Stimulated activated CD8-positive, alpha-beta memory T cell treated with anti-CD3 and anti-CD28 coated beads, Interleukin-15, amount 100 ng/mL, for 24 hours (primary cell): ENCODE data around the gene OR2V1.
A peak's percentile ranks its signal among the peaks of the same experiment; 100 is the strongest.
"Not testable (repeated sequence)": the region's sequence is repeated elsewhere in the genome, so short reads cannot be mapped to it uniquely, and the experiment has no call there.

Experiments
- DNase-seq: peaks from one replicate; pipeline ENCODE4 v3.0.0-alpha.2; 2020; ENCODE audit warnings: low read depth

The OR2V1 gene

DNA sequence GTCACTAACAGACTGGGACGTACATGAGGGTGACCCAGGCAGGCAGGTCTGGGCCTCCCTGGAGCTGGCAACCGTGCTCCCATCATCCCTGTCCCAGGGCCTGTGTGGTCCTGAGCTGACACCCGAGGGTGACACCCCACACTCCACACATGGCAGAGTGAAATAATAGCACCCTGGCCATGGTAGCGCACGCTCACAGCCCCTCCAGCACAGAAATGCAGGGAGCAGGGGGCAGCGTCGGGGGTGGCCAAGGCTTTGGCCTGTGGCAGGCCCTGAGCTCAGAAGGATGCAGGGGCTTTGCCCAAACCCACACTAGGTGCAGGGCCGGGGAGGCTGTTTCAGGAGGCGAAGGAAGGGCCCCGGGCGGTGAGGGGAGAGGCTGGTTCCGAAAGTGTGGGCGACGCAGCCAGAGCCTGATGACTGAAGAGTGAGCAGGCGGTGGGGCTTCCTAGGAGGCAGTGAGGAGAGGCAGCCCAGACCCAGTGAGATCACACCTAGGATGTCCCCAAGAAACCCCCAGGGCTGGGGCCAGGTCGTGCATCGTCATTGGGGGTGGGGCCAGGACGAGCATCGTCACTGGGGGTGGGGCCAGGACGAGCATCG, 29.3 kb upstream of the OR2V1 start:
- DNase-seq, result peak; percentile 49

DNA sequence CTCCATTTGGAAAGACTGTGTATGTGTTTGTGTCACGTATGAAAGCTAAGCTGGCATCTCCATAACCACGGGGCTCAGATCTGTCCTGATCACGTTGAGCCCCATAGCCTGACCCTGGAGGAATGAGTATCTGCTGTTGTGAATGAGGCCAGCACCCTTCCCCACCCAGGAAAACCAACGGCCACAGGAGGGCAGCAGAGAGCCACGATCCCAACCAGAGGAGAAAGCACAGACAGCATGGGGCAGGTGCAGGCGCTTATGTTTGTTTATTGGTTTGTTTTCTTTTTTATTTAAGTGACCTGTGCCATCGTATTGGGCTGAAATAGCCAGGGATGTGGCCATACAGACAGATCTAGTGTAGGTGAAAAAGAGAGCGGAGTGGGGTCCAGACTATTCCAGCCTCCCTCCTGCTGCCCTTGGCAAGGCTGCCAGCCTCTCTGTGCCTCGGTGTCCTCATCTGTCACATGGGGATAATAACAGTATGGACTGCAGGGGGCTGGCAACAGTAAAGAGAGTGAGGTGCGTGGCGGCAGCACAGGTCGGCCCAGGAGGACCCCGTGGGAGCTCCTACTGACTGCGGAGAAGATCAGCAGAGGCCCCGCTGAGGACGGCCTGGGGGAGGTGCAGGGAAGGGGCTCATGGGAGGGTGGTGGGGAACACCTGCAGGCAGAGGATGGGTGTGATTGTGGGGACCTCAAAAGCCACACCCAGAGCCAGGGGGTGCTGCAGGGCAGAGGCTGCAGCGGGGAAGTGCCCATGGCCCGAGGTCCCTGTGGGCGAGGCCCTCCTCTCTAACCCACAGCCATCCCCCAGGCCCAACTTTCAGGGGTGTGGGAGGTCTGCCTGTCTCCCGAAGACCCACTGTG, 28.6 kb upstream of the OR2V1 start:
- peak; percentile 91 for DNase-seq

DNA sequence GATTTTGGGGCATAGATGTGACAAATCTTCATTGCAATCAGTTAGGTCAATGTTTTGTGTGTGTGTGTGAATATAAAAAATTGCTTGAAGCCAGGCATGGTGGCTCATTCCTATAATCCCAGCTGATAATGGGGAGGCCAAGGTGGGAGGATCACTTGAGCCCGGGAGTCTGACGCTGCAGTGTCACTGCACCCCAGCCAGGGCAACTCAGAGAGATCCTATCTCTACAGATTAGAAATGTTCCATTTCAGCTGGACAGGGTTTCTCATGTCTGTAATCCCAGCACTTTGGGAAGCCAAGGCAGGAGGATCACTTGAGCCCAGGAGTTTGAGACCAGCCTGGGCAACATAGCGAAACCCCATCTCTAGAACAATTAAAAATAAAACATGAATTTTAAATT, 27.9 kb upstream of the OR2V1 start:
- DNase-seq, result no peak

DNA sequence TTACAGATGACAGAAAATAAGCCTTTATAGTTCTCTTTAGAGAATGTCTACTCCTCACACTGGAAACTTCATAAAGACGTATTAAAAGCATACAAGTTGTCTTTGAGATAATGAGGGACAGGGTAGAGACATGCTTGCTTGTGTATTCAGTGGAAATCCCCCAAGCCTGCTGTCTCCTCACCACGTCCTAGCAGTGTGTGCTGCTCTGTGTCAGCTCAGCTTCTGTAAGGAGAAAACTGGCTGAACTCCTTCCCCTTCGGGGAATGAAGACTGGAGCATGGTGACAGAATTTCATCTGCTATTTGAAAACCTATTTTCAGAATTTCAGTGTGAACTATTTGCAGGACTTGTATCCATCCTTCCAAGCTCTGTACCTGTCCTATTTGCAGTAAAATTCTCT, 25.8 kb upstream of the OR2V1 start:
- DNase-seq, result no peak

DNA sequence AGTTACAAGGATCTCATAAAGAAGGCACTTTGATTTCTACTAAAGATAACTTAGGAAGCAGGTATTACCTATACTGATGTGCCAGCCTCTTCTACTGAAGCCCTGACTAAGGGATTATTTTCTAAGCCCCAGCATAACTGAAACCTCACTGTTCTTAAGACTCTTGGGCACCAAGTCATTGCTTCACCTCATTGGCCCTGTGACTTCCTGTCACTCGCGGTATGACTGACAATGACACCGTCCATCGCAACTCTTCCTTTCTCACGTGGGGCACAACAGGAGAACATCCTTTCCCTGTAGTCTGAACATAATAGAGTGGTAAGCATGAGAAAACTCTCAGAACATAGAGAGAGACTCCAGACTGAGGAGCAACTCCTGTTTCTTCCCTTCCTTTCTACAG, 22.8 kb upstream of the OR2V1 start:
- DNase-seq, result no peak

DNA sequence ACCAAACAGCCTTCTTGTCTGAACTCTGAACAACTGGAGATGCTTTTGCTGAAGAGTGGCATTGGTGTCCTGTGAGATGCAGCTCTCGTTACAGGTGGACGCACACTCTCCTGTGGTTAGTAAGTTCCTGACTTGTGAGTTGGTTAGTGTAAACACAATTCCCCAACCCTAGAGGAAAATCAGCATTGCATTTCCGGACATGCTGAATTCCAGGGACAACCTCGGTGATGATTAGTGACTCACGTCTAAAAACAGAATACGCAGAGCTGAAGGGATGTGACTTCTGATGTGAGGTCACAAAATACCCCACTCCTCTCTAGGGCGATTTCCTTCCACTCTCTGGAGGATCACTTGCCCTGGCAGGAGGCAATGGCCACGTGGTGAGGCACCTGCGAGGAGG, 21.4 kb upstream of the OR2V1 start:
- DNase-seq, result no peak

DNA sequence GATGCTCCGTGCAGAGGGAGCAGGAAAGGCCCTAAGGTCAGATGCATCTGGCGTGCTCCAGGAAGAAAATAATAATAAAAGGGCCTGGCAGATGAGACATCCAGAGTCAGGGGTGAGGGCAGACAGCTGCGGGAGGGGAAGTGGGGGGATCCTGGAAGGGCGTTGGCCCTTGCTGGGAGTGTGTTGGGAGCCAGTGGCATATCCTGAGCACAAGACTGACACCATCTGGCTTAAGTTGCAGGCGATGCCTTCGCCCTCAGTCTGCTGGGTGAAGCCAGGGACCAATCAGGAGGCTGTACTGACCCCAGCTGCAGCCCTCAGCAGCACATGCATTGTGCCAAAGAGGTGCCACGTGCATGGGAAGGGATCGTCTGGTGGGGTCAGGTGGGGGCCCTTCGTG, 20.2 kb upstream of the OR2V1 start:
- DNase-seq, result no peak

DNA sequence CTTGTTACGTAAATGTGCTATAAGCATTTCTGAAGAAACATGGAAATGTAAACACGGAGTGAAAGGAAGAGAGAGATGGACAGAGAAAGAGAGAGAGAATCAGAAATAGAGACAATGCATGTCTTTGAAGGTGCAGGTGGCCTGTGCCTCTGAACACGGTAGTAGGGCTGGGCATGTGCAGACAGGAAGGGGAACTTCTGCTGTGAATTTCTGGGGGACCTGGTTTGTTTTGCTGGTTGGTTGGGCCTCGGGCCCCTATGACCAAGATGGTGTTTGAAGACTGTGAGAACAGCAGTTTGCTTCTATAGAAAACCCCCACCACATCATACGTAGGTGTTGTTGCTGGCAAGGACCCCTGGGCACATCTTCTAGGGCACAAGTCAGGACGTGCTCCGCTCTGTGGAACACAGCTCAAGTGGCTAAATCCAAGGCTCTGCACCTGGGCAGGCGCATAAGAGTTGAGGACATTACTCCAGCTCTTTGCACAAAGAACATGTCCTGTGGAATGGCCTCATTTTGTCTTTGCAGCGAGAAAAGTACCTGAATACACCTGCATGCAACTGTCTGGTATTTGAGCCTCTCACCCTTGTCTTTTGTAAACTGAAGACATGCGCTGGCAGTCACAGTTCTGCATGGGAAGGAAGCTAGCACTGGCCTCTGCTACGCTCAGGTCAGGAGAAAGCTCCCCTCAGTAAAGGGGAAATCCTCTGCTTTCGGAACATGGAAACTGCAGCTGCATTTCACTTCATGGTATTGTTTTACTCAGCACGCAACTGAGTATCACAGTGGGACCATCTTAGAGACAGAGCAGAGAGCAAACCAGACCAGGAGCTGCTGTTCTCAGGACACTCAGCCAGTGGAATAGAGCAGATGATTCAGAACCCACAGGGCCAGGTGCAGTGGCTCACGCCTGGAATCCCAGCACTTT, 19.1 kb upstream of the OR2V1 start:
- DNase-seq, result no peak

DNA sequence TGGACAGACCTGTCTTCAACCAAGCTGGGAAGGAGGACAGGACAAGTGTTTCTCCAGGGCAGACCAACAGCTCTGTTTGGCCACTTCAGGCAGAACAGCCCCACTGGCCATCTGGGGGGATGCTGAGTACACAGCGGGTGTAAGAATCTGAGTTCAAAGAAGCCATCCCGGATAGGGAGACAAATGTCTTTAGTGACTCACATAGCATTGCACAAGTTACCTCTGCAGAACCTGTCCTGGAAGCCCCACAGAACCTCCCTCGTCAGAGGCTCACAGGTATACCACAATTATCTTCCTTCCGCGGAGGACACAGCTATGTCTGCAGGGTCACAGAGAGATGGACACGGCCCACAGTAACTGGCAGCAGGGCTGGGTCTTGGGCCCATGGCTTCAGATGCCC, 18.4 kb upstream of the OR2V1 start:
- no peak for DNase-seq

DNA sequence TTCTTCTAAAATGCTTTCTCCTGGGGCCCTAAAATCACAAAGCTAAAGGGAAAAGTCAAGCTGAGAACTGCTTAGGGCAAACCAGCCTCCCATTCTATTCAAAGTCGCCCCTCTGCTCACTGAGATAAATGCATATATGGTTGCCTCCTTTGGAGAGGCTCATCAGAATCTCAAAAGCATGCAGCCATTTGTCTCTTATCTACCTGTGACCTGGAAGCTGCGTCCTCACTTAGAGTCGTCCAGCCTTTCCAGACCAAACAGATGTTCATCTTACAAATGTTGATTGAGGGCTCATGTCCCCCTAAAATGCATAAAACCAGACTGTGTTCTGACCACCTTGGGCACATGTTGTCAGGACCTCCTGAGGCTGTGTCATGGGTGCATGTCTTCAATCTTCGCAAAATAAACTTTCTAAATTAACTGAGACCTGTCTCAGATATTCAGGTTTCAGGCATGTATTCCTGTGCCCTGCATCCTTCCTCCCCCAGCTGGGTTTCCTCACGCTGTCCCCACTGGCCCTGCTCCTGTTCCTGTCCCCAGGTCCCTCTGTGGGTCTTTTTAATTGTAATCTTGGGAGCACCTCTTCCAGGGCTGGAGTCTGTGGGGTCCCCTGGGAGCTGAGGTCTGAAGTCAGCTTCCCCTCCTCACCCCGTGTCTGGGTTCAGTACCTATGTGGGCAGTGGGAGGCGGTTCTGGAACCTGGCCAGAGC, 16.1 kb upstream of the OR2V1 start, which contains the start of gene OR2V2:
Gene OR2V2, plus strand, starts transcription at position 660 of the 710 bp plus-strand sequence. CDS start 7,357 bp downstream, outside the sequence.
- not testable (repeated sequence) for DNase-seq

DNA sequence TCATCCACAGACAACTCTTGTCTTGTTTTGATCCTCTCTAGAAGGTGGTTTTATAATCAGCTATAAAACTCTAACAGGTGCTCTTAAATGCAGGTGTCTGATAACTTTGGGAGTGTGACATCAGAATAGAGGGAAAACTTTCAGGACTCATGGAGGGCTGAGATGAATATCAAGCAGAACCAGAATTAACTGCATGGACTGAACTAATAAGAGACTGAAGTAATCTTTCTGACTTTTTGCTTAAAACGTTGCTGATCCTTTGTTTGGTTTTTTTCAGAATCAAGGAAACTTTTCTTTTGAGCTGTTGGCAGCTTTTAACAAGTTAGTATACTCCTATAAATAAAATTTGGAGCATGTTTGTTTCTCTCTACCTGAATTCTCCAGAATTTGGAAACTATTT, 14.2 kb upstream of the OR2V1 start:
- no peak for DNase-seq

DNA sequence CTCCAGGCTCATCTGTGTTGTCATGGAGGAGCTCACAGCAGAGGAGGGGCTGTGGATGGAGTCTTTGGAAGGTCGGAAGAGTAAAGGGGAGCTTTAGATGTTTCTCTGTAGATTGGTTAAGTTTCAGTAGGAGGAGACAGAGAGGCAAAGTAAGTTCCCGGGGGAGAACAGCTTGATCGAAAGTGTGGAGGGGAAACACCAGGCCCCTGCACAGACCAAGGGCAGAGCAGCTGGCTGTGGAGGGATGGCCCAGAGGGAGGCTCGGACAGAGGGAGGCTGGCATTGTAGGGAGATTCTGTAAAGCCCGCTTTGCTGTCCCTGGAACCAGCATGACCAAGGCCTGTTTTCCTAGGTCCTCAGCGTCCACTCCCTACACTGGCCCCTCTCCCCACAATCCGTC, 11.1 kb upstream of the OR2V1 start:
- DNase-seq, result no peak

DNA sequence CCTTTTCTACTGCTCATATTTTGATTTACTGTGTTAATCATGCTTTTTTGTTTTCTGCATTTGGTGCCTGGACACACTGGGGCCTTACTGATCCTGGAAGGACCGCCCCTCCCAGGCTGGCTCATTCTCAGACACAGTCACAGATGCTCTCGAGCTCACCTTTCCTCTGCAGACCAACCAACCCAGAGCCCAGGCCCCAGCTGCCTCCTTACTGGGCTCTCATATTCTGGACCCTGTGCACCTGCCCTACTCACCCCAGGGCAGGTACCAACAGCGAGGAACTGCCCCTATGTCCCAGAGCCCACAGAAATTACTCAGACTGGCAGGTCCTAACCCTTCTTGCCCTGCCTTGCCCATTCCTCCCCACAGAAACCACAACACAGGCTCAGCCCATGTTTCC, 9.8 kb upstream of the OR2V1 start:
- no peak for DNase-seq

DNA sequence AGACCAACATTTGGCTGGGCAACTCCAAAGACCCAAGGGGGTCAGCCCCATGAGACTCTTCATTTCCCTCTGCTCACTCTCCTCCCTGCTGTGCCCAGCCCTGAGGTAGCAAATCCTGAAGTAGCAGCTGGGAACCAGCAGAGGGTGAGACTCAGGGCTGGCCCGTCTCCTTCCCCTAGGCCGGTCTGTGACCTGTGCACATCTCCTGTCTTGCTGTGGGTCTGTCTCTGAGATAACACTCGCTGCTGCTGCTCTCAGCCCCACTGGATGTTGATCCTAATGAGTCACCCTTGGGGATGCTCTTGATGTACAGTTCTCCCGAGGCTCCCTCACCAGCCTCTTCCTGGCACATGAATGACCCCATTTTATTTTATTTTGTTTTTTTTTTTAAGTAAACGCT, 7.3 kb upstream of the OR2V1 start:
- no peak for DNase-seq

DNA sequence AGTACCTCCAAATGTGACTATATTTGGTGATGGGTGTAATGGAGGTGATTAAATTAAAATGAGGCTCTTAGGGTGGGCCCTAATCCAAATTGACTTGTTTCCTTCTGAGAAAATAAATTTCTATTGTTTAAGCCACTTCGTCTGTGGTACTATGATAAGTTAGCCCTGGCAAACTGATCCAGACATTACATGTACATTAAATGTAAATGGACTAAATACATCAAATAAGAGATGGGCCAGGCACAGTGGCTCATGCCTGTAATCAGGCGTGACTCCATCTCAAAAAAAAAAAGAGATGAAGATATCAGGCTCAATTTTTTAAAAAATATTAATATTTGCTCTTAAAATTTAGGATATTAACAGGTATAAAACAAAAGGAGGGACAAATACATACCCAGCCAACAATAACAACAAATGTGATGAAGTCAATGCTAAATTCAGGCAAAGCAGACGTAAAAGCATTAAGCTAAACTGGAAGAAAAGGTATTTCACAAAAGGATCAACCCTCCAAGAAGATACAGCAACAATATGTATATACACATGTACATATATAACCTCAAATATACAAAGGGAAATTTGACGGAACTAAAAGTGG, 5.5 kb upstream of the OR2V1 start:
- DNase-seq, result no peak

DNA sequence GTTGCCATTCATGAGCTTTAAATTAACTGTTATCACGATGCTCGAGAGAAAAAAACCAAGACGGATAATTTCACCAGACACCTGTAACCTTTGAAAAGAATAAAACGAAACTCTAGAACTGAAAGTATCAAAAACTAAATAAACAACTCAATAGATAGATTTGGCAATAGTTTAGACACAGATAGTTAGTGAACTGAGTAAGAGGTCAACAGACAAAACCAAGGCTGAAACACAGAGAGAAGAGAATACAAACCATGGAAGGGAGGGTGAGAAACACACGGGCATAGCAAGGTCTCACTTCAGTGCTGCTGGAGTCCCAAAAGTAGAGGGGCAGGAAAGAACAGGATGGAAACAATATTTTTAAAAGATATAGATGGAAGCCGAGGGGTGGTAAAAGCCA, 3.3 kb upstream of the OR2V1 start:
- no peak for DNase-seq

DNA sequence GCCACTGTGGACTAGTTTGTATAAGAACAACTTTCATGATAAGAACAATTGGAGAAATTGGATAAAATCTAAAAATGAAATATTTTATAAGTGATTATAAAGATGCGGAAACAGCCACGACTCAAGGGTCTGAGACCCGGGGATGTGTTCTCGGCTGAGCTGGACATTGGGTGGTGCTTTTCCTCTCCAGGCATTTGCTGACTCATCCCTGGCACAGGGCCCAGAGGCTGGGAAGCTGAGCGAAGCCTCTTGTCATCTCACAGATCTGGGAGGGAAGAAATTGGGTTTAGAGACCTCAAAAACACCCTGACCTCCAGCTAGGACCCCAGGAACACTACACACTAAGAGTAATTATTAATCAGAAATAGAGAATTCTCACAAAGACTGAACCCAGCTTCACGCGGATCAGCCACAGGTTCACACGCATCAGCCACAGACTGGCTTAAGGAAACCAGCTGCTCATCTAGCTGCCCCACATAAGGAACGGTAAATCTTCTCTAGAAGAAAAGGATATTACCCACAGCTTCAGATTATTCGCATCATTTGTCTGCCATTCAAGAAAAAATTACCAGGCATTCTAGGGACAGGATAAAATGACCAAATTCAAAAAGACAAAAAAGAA, 2.8 kb upstream of the OR2V1 start:
- no peak for DNase-seq

DNA sequence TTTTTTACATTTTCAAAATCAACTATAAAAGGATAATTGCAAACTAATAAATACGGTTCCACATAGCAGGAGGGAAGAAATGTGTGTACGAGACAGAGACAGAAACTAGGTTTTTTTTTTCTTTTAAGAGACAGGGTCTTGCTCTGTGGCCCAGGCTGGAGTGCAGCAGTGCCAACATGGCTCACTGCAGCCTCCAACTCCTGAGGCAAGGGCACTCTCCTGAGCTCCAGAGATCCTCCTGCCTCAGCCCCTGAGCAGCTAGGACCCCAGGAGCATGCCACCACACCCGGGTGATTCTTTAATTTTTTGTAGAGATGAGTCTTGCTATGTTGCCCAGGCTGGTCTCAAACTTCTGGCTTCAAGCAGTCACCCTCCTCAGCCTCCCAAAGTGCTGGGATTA, 2.1 kb upstream of the OR2V1 start:
- DNase-seq, result no peak

DNA sequence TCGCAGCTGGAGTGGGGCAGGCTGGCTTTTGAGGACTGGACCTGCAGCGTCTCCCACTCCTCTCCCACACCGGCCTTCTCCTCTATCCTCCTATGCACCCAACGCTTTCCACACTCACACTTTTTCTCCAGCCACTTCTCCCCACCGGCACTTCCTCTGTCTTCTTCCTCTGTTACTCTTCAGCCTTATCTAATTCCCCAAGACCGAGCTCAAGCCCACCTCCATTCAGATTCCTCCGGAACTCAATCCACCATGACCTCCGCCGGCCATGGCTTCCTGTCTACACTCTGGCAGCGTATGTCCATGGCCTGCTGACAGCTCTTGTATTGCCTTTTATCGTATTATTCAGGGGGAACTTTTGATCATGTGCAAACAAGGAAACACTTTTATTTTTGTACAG, 545 bp upstream of the OR2V1 start:
- DNase-seq, result no peak

DNA sequence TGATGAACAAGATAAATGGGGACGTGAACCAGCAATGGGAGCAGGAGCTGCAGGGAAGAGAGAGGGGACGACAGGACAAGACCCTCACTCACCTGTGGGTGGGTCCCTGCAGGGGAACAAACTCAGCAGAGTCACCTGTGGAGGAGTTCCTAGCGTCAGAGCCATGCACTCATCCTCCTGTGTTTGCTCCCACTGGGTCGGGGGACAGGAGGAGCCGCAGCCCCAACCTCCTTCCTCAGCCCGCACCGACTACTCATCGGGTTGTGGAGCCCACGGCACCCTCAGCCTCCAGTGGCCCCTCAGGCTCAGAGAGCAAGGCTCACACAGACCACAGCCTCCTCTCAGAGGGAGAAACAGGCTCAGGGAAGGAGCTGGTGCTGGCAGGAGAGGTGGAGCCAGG, 888 bp downstream of the OR2V1 start:
- DNase-seq, result not testable (repeated sequence)

DNA sequence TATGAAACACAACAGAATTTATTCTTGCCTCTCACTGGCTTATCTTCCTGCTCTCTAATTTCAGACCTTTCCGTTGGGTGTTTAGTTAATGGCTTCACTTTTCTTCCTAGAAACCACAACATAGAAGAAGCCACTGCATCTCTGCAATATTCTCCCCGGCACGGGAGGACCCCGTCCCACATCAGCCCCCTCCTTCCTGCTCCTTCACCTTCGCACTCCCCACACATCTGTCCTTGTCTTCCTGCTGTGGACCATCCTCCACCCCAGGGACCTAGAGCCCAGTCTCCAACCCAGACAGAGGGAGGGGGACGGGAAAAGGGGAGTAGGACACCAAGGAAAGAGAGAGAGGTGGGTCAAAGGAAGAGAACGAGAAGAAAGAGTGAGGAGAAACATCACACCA, 1.4 kb downstream of the OR2V1 start:
- DNase-seq, result no peak
